Trophoblast cell (in vitro differentiated cells and primary cell): ENCODE data around the gene RSPH6A.

ENCODE experiments used
- DNase-seq, 2 donors: peaks; one replicate each; pipeline ENCODE4 v3.0.0-alpha.2; 2016
- H2AFZ ChIP-seq: 2 replicates; pipeline ENCODE4 v1.6.1; 2013; ENCODE audit warnings: low read length, moderate library complexity, mild to moderate bottlenecking; ENCODE audit not compliant: insufficient read depth, poor library complexity
- H2AK5ac ChIP-seq: 2 replicates; pipeline ENCODE4 v1.6.1; 2013; ENCODE audit warnings: mild to moderate bottlenecking, low read length
- H2BK120ac ChIP-seq: 2 replicates; pipeline ENCODE4 v1.6.1; 2013; ENCODE audit warnings: low read length, mild to moderate bottlenecking, moderate library complexity; ENCODE audit not compliant: insufficient read depth, poor library complexity
- H2BK12ac ChIP-seq: 2 replicates; pipeline ENCODE4 v1.6.1; 2013; ENCODE audit warnings: mild to moderate bottlenecking, low read length, moderate library complexity
- H2BK5ac ChIP-seq: 2 replicates; pipeline ENCODE4 v1.6.1; 2013; ENCODE audit warnings: low read length, low read depth, moderate library complexity, mild to moderate bottlenecking; ENCODE audit not compliant: poor library complexity
- H3K14ac ChIP-seq: 2 replicates; pipeline ENCODE4 v1.6.1; 2013; ENCODE audit warnings: mild to moderate bottlenecking, low read length
- H3K18ac ChIP-seq: 2 replicates; pipeline ENCODE4 v1.6.1; 2013; ENCODE audit warnings: mild to moderate bottlenecking, low read length
- H3K23ac ChIP-seq: 2 replicates; pipeline ENCODE4 v1.6.1; 2013; ENCODE audit warnings: low read length
- H3K27ac ChIP-seq: 2 replicates; pipeline ENCODE4 v1.5.1; 2013; ENCODE audit warnings: low read depth, mild to moderate bottlenecking, inconsistent platforms, low read length, moderate library complexity
- H3K27me3 ChIP-seq: 2 replicates; pipeline ENCODE4 v1.6.1; 2013; ENCODE audit warnings: inconsistent platforms, mild to moderate bottlenecking, low read length, moderate library complexity; ENCODE audit not compliant: insufficient read depth
- H3K36me3 ChIP-seq, 2 experiments: 1 replicate in 1 of 2; 2 replicates in 1 of 2; pipeline ENCODE4 v1.6.1; 2013; ENCODE audit warnings: low read length in 2 of 2, mild to moderate bottlenecking in 2 of 2, moderate library complexity in 1 of 2; ENCODE audit not compliant: insufficient read depth in 2 of 2, control insufficient read depth in 1 of 2
- H3K4ac ChIP-seq: 2 replicates; pipeline ENCODE4 v1.6.1; 2013; ENCODE audit warnings: low read depth, mild to moderate bottlenecking, low read length, moderate library complexity
- H3K4me1 ChIP-seq, 2 experiments: 1 replicate in 1 of 2; 2 replicates in 1 of 2; pipeline ENCODE4 v1.6.1; 2013; ENCODE audit warnings: low read length in 2 of 2, mild to moderate bottlenecking in 2 of 2, moderate library complexity in 1 of 2; ENCODE audit not compliant: insufficient read depth in 2 of 2, control insufficient read depth in 1 of 2
- H3K4me2 ChIP-seq: 2 replicates; pipeline ENCODE4 v1.6.1; 2013; ENCODE audit warnings: inconsistent platforms, mild to moderate bottlenecking, low read length, moderate library complexity
- H3K4me3 ChIP-seq: 2 replicates; pipeline ENCODE4 v1.5.1; 2013; ENCODE audit warnings: mild to moderate bottlenecking, low read depth, low read length, inconsistent platforms
- H3K79me1 ChIP-seq: one replicate; pipeline ENCODE4 v1.6.1; 2013; ENCODE audit warnings: low read length
- H3K79me2 ChIP-seq: 2 replicates; pipeline ENCODE4 v1.6.1; 2013; ENCODE audit warnings: low read length, mild to moderate bottlenecking; ENCODE audit not compliant: control insufficient read depth, insufficient read depth, poor library complexity
- H3K9ac ChIP-seq: 2 replicates; pipeline ENCODE4 v1.6.1; 2013; ENCODE audit warnings: mild to moderate bottlenecking, low read length
- H3K9me3 ChIP-seq: 2 replicates; pipeline ENCODE4 v1.6.1; 2013; ENCODE audit warnings: low read depth, mild to moderate bottlenecking, control low read depth, inconsistent platforms, low read length; ENCODE audit not compliant: insufficient read depth
- H4K12ac ChIP-seq: 2 replicates; pipeline ENCODE4 v1.6.1; 2013; ENCODE audit warnings: low read depth, mild to moderate bottlenecking, low read length, moderate library complexity
- H4K8ac ChIP-seq: 2 replicates; pipeline ENCODE4 v1.6.1; 2013; ENCODE audit warnings: low read depth, mild to moderate bottlenecking, low read length, moderate library complexity
- H4K91ac ChIP-seq: one replicate; pipeline ENCODE4 v1.6.1; 2013; ENCODE audit warnings: low read depth, mild to moderate bottlenecking, low read length, moderate library complexity
- WGBS: extraction: QIAGEN DNeasy Blood & Tissue Kit; methylation state at CpG from one replicate; pipeline ENCODE4 v1.1.7; 2013; ENCODE audit warnings: missing lambda C conversion rate; ENCODE audit not compliant: insufficient read length, insufficient coverage; ENCODE audit errors: extremely low coverage; 5-methylcytosine and 5-hydroxymethylcytosine counted together

RSPH6A gene

DNA sequence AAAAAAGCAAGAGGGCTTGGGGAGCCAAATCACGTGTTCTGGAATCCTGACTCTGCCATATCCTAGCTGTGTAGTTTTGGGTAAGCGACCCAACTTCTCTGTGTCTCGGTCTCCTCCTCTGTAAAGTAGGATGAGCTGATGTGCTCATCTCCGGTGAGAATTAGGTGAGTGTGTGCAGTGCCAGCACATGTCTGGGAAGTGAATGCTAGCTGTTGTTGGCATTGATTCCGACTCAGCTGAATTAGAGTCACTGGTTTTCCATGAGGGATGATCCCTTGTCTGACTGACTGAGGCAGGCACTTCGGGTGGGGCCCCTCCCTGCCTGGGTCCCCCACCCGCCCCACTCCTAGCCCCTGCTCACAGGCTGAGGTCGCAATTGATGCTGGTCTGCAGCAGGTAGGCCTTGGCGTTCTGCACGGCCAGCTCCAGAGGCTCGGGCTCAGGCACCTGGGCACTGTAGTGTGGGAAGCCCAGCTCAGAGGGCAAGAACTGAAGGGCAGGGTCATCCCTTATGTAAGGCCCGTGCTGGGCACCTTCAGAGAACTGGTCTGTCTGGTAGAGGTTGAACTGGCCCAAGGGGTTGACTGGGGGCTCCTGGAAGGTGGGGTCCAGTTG lies 835 bp downstream of the RSPH6A start:
- no peak overlapping the region for H2BK120ac ChIP-seq
- H3K9ac ChIP-seq: no peak overlapping the region
- H3K4ac ChIP-seq: no peak overlapping the region
- no peak for DNase-seq
- no peak overlapping the region for H4K91ac ChIP-seq
- no peak overlapping the region for H2BK5ac ChIP-seq
- WGBS: no CpG with 5 or more reads among the region's 12 CpGs
- no peak overlapping the region for H3K14ac ChIP-seq
- no peak overlapping the region for H3K4me2 ChIP-seq
- peaks cover 15% of the 10 kb centered on the region for H3K79me1 ChIP-seq
- peaks cover under 1 to 4% of the 10 kb centered on the region in 2 experiments for H3K36me3 ChIP-seq
- H2AK5ac ChIP-seq: no peak overlapping the region
- H4K8ac ChIP-seq: no peak overlapping the region
- H3K23ac ChIP-seq: no peak overlapping the region
- peaks cover 2% of the 10 kb centered on the region for H3K79me2 ChIP-seq
- H3K9me3 ChIP-seq: peaks cover 2% of the 10 kb centered on the region
- H3K4me1 ChIP-seq: peaks cover 15 to 28% of the 10 kb centered on the region in 2 experiments
- H2BK12ac ChIP-seq: no peak overlapping the region
- H3K27ac ChIP-seq: no peak overlapping the region
- H3K18ac ChIP-seq: no peak overlapping the region
- no peak overlapping the region for H2AFZ ChIP-seq
- no peaks in the 10 kb centered on the region for H3K27me3 ChIP-seq
- H3K4me3 ChIP-seq: no peak overlapping the region
- H4K12ac ChIP-seq: no peak overlapping the region

DNA sequence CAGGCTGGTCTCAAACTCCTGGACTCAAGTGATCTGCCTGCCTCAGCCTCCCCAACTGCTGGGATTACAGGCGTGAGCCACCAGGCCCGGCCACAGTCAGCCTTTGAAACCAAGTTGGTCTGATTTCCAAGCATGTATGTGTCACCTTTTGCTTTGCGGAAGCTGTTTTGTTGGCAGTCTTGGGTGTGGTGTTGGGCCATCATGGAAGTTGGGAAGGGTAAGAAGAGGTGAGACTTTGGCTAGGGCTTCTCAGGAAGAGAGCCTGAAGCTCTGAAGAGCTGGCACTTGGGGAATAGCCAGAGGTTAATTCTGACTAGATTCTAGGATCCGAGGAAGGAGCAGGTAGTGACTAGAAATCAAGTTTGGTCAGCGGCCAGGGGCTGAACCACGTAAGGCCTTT lies 2.8 kb downstream of the RSPH6A start:
- H2BK5ac ChIP-seq: no peak overlapping the region
- H3K4me1 ChIP-seq: peaks cover 11 to 21% of the 10 kb centered on the region in 2 experiments
- no peak overlapping the region for H4K12ac ChIP-seq
- no peaks in the 10 kb centered on the region for H3K36me3 ChIP-seq
- peaks cover 2% of the 10 kb centered on the region for H3K9me3 ChIP-seq
- no peak overlapping the region for H3K4ac ChIP-seq
- no peak overlapping the region for H3K23ac ChIP-seq
- no peak overlapping the region for H3K27ac ChIP-seq
- H3K79me1 ChIP-seq: peaks cover 15% of the 10 kb centered on the region
- H2AFZ ChIP-seq: no peak overlapping the region
- no peak overlapping the region for H3K14ac ChIP-seq
- no CpG with 5 or more reads among the region's 6 CpGs for WGBS
- H3K4me3 ChIP-seq: no peak overlapping the region
- H2BK120ac ChIP-seq: no peak overlapping the region
- H2BK12ac ChIP-seq: no peak overlapping the region
- no peak overlapping the region for H4K91ac ChIP-seq
- peaks cover 2% of the 10 kb centered on the region for H3K79me2 ChIP-seq
- no peak overlapping the region for H3K18ac ChIP-seq
- no peak overlapping the region for H3K9ac ChIP-seq
- DNase-seq: no peak
- no peaks in the 10 kb centered on the region for H3K27me3 ChIP-seq
- H2AK5ac ChIP-seq: no peak overlapping the region
- no peak overlapping the region for H3K4me2 ChIP-seq
- H4K8ac ChIP-seq: no peak overlapping the region

DNA sequence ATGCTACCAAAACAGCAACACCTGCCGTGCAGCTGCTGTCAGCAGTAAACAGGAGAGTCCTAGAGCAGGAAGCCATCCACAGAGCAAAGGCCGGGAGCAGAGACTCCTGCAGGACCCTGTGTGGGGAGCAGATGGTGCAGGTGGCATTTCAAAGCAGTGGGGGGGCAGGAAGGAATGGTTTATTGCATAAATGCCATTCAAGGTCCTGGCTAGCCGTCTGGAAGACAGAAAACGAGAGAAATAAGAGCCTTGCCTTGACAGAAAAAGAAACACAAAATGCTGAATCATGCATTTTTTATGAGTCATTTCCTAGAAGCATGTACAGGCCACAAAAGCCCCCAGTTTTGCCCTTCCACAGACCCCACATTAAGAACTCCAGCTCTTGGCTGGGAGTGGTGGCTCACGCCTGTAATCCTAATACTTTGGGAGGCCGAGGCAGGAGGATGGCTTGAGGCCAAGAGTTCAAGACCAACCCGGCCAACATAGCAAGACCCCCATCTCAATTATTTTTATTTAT lies 5.4 kb downstream of the RSPH6A start:
- Histone ChIP-seq H3K79me2 (no peaks in the 10 kb centered on the region), H3K14ac (no peak overlapping the region), H3K36me3 (no peaks in the 10 kb centered on the region), H2AK5ac (no peak overlapping the region), H3K4me2 (no peak overlapping the region), H3K23ac (no peak overlapping the region), H3K4ac (no peak overlapping the region), H3K9me3 (peaks cover 2% of the 10 kb centered on the region), H4K8ac (peak overlapping the region; percentile 23), H3K18ac (no peak overlapping the region), H3K79me1 (peaks cover 3% of the 10 kb centered on the region), H2BK5ac (no peak overlapping the region), H3K4me1 (peaks cover 5% of the 10 kb centered on the region in 2 experiments), H3K4me3 (no peak overlapping the region), H4K91ac (peak overlapping the region; percentile 18), H2AFZ (no peak overlapping the region), H3K9ac (no peak overlapping the region), H4K12ac (no peak overlapping the region), H2BK120ac (no peak overlapping the region), H2BK12ac (peak overlapping the region; percentile 54), H3K27me3 (no peaks in the 10 kb centered on the region), H3K27ac (no peak overlapping the region)
- no peak for DNase-seq
- no CpG with 5 or more reads among the region's 7 CpGs for WGBS

DNA sequence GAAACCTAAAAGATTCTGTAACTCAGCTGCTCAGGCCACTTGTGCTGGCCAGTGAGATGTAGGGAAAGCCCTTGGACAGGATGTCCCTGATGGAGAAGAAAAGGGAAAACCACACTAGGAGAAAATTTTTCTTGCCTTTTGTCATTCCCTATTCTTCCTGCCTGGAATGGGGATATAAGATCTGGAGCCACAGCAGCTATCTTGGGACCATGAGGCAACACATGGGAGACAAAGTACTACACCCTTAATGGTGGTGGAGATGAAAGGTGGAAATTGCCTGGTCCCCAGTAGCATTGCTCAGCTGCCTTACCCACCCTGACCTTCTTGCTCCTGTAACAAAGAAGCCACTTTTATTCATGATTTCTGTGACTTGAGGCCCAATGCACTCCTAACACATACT lies 9.4 kb downstream of the RSPH6A start:
- Histone ChIP-seq H3K4me2 (no peak overlapping the region), H2BK5ac (no peak overlapping the region), H3K36me3 (no peaks in the 10 kb centered on the region), H3K23ac (no peak overlapping the region), H3K4me3 (no peak overlapping the region), H3K14ac (no peak overlapping the region), H3K27me3 (no peaks in the 10 kb centered on the region), H4K91ac (no peak overlapping the region), H2BK12ac (no peak overlapping the region), H3K79me1 (peaks cover 3% of the 10 kb centered on the region), H3K4ac (no peak overlapping the region), H4K12ac (no peak overlapping the region), H2AFZ (no peak overlapping the region), H3K9ac (no peak overlapping the region), H4K8ac (no peak overlapping the region), H3K18ac (no peak overlapping the region), H3K4me1 (peaks cover 3 to 5% of the 10 kb centered on the region in 2 experiments), H3K9me3 (peaks cover 2% of the 10 kb centered on the region), H2AK5ac (no peak overlapping the region), H3K27ac (no peak overlapping the region), H2BK120ac (no peak overlapping the region), H3K79me2 (no peaks in the 10 kb centered on the region)
- no peak for DNase-seq
